SK-N-MC (cell line): ENCODE results near the gene ZFR2.

Experiments used
- EZH2 ChIP-seq: fragments of 200-600 bp; sonication (generic); IDR thresholded peaks from one replicate; pipeline ENCODE4 v1.6.1; 2017; ENCODE audit warnings: antibody characterized with exemption
- POLR2AphosphoS5 ChIP-seq: IDR thresholded peaks from 2 replicates; pipeline ENCODE4 v1.6.1; 2012; ENCODE audit warnings: mild to moderate bottlenecking, low read depth, low read length, borderline replicate concordance

GRCh38 chr19:3867971-3868769 lies 668 bp downstream of the ZFR2 start:
- TF ChIP-seq EZH2 (no peak), POLR2AphosphoS5 (no peak)
